Muscle layer of colon (tissue), 2 donors: ENCODE measurements around the gene CHID1.

Source experiments
- H3K27ac ChIP-seq: one replicate; pipeline ENCODE4 v1.7.0; 2013; ENCODE audit warnings: low read depth, mild to moderate bottlenecking, low read length, moderate library complexity
- H3K27me3 ChIP-seq, 2 donors: one replicate each; pipeline ENCODE4 v1.7.0; 2013; ENCODE audit warnings: low read length in 2 of 2, mild to moderate bottlenecking in 2 of 2; ENCODE audit not compliant: insufficient read depth in 2 of 2, control insufficient read depth in 1 of 2
- H3K36me3 ChIP-seq: one replicate; pipeline ENCODE4 v1.7.0; 2013; ENCODE audit warnings: mild to moderate bottlenecking, low read length; ENCODE audit not compliant: insufficient read depth
- H3K4me1 ChIP-seq: one replicate; pipeline ENCODE4 v1.7.0; 2013; ENCODE audit warnings: mild to moderate bottlenecking, low read length; ENCODE audit not compliant: insufficient read depth
- H3K4me3 ChIP-seq, 2 donors: one replicate each; pipeline ENCODE4 v1.7.0; 2013; ENCODE audit warnings: low read length in 2 of 2, low read depth in 1 of 2, mild to moderate bottlenecking in 1 of 2, moderate library complexity in 1 of 2
- H3K9ac ChIP-seq: one replicate; pipeline ENCODE4 v1.7.0; 2013; ENCODE audit warnings: low read length
- H3K9me3 ChIP-seq: one replicate; pipeline ENCODE4 v1.7.0; 2013; ENCODE audit warnings: mild to moderate bottlenecking, low read length
- donor health status: abdominal sarcoma.
- donor health status: Adenocarcinoma of cecum.

CHID1 gene

DNA sequence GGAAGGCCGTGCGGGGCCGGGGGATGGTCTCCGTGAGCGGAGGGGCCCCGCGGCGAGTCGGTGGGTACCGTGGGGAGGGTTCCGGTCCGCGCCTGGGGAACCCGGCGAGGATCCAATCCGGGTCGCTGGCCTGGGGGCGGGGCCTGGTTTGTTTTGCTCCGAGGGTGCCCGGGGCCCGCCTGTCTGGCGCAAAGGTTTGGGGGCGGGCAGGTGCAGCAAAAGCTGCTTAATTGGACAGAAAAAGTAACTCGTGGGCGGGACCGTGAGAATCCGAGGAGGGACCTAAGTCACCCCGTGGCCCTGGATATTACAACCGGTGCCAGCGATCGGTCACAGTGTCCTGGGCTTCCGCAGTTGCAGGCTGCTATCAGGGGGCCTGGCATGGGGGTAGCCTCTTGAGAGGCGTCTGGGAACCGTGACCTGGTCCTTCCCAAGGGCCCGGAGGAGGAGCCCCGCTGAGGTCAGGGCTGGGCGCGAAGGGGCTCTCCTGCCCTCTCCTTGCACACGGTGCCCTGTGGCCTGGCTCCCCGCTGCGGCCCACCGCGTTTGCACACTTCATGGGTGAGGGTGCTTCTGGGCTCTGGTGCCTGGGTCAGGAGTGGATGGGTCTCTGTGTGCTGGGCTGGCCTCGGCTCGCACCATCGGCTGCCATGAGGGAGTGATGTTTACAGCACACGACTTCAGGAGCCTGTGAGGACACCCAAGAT is 90.5 kb downstream of the CHID1 start:
- Histone ChIP-seq H3K9ac (peak overlapping the region; percentile 57), H3K27ac (peak overlapping the region; percentile 93), H3K9me3 (no peaks in the 10 kb centered on the region), H3K4me1 (peaks cover 22% of the 10 kb centered on the region), H3K4me3 (peak overlapping the region; percentile 77 to 81), H3K36me3 (peaks cover 13% of the 10 kb centered on the region), H3K27me3 (peaks cover 2 to 7% of the 10 kb centered on the region in 2 donors)

GRCh38 chr11:819129-819931 is 91.3 kb downstream of the CHID1 start:
- peak overlapping the region; percentile 68 for H3K9ac ChIP-seq
- H3K4me3 ChIP-seq, result peak overlapping the region; percentile 77 to 81
- peak overlapping the region; percentile 93 for H3K27ac ChIP-seq
- H3K9me3 ChIP-seq, result no peaks in the 10 kb centered on the region
- peaks cover 6% of the 10 kb centered on the region for H3K36me3 ChIP-seq
- H3K27me3 ChIP-seq, result no peaks in the 10 kb centered on the region
- H3K4me1 ChIP-seq, result peaks cover 22% of the 10 kb centered on the region

DNA sequence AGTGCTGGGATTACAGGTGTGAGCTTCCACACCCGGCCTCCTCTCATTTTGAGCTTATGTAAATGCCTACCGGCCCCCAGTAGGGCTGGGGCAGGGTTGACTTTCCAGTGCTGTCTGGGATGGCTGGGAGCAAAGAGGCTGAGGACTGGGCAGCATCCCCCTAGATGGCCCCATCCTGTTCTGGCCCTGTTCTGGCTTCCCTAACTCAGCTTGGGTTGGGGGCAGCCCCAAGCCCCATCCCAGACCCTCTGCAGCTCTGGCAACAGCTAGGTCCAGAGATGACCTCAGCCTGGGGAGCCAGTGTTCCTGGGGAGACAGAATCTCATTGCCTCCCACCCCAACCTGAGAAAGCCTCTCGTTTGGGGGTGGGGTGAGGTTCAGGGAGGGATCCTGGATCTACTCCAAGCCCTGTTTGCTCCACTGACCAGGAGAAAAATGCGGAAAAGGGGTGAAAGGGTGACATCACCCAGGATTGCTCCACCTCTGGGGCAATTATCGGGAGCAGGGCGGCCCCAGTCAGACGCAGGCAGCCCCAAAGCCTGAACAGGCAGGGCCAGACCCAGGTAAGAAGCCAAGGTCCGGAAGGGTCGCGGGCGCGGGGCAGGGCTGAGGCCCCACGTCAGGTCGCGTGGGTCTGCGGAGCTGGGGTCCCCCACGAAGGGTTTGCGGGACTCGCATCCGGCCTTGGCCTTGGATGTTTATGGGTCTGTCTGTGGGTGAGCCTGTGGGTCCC is 92.0 kb downstream of the CHID1 start, which contains the start of gene PNPLA2:
TSS of gene PNPLA2 (plus strand) at position 519 of the 733 bp plus-strand sequence. CDS start 805 bp downstream, outside the sequence.
- no peaks in the 10 kb centered on the region for H3K27me3 ChIP-seq
- peak within 1 kb of the TSS; percentile 93 for H3K27ac ChIP-seq
- no peaks in the 10 kb centered on the region for H3K9me3 ChIP-seq
- H3K36me3 ChIP-seq, result no peaks in the 10 kb centered on the region
- peaks cover 22% of the 10 kb centered on the region for H3K4me1 ChIP-seq
- peak within 1 kb of the TSS; percentile 77 to 81 for H3K4me3 ChIP-seq
- peak within 1 kb of the TSS; percentile 68 for H3K9ac ChIP-seq
